ENCODE measurements around the gene KCNG1. TPM values are rescaled to one million over a fixed set of nuclear protein-coding genes. Genes with fewer than 3 reads are reported as not detected.
"Not testable (repeated sequence)": the region's sequence is repeated elsewhere in the genome, so short reads cannot be mapped to it uniquely, and the experiment has no call there.

KCNG1 gene
- total and polyA plus RNA-seq, 2 experiments from 2014 or later, result 8.1 to 26.3 TPM

GRCh38 chr20:51046021-51046985 is 23.4 kb upstream of the KCNG1 start:
- no peaks in the 10 kb centered on the region for H3F3A ChIP-seq (replicated peaks; ENCODE audit: low read depth)
- peaks cover 3% of the 10 kb centered on the region; the same call in 1 of the 3 replicates for H3K9me3 Mint-ChIP-seq
- no peak overlapping the region for H3K27ac Mint-ChIP-seq
- no peak overlapping the region for H3K4me2 ChIP-seq
- H3K79me2 ChIP-seq (replicated peaks; ENCODE audit: insufficient read depth), result no peaks in the 10 kb centered on the region
- H3K4me3 ChIP-seq, result no peak overlapping the region
- H3K36me3 Mint-ChIP-seq (ENCODE audit: low read depth), result no peaks in the 10 kb centered on the region
- no peak overlapping the region for H3K4me3 Mint-ChIP-seq
- H3K27me3 ChIP-seq (ENCODE audit: insufficient read depth), result no peaks in the 10 kb centered on the region
- no peaks in the 10 kb centered on the region for H4K20me1 ChIP-seq (replicated peaks; ENCODE audit: insufficient read depth)
- H3K27me3 Mint-ChIP-seq (ENCODE audit: insufficient read depth, low read depth, poor library complexity), result peaks cover 6% of the 10 kb centered on the region
- H3K4me1 ChIP-seq (ENCODE audit: insufficient read depth), result no peaks in the 10 kb centered on the region
- DNase-seq (ENCODE audit: low spot score), result no peak
- no peak for ATAC-seq
- H3K9me2 ChIP-seq (ENCODE audit: insufficient read depth), result no peaks in the 10 kb centered on the region
- no peak overlapping the region for H3K27ac ChIP-seq (ENCODE audit: low read depth)
- no peak overlapping the region for H2AFZ ChIP-seq
- no peaks in the 10 kb centered on the region for H3K4me1 Mint-ChIP-seq
- H3K36me3 ChIP-seq (ENCODE audit: insufficient read depth), result no peaks in the 10 kb centered on the region
- TF ChIP-seq CTCF (conservative IDR thresholded peaks at IDR 0.05; ENCODE audit: low read depth in 2 of 2) (peak; percentile 20 to 27; a peak in 2 of 4 replicates), JUNB (IDR thresholded peaks at IDR 0.05; ENCODE audit: unreplicated experiment) (no peak)

GRCh38 chr20:51045492-51045891 is 22.6 kb upstream of the KCNG1 start:
- H3K36me3 ChIP-seq (ENCODE audit: insufficient read depth); H2AFZ ChIP-seq; H3K9me2 ChIP-seq (ENCODE audit: insufficient read depth); DNase-seq (ENCODE audit: low spot score); H3K27ac Mint-ChIP-seq; H3K79me2 ChIP-seq (replicated peaks; ENCODE audit: insufficient read depth); H3K4me3 Mint-ChIP-seq; H3K4me3 ChIP-seq; H3K36me3 Mint-ChIP-seq (ENCODE audit: low read depth); H3K27ac ChIP-seq (ENCODE audit: low read depth); H4K20me1 ChIP-seq (replicated peaks; ENCODE audit: insufficient read depth); ATAC-seq; H3F3A ChIP-seq (replicated peaks; ENCODE audit: low read depth); H3K27me3 Mint-ChIP-seq (ENCODE audit: insufficient read depth, low read depth, poor library complexity); H3K4me2 ChIP-seq; H3K27me3 ChIP-seq (ENCODE audit: insufficient read depth); H3K4me1 ChIP-seq (ENCODE audit: insufficient read depth); H3K9me3 Mint-ChIP-seq; H3K4me1 Mint-ChIP-seq: not testable (repeated sequence)

GRCh38 chr20:51044796-51045195 is 21.9 kb upstream of the KCNG1 start:
- H3K4me2 ChIP-seq, result no peak overlapping the region
- no peaks in the 10 kb centered on the region for H3F3A ChIP-seq (replicated peaks; ENCODE audit: low read depth)
- H2AFZ ChIP-seq, result no peak overlapping the region
- Mint-ChIP-seq H3K27ac (no peak overlapping the region), H3K4me1 (no peaks in the 10 kb centered on the region), H3K4me3 (no peak overlapping the region), H3K36me3 (ENCODE audit: low read depth) (no peaks in the 10 kb centered on the region), H3K27me3 (ENCODE audit: insufficient read depth, low read depth, poor library complexity) (peaks cover 4% of the 10 kb centered on the region), H3K9me3 (peaks cover 3% of the 10 kb centered on the region; the same call in 1 of the 3 replicates)
- H3K9me2 ChIP-seq (ENCODE audit: insufficient read depth), result no peaks in the 10 kb centered on the region
- DNase-seq (ENCODE audit: low spot score) (no peak), ATAC-seq (no peak)
- H3K79me2 ChIP-seq (replicated peaks; ENCODE audit: insufficient read depth), result no peaks in the 10 kb centered on the region
- H3K4me1 ChIP-seq (ENCODE audit: insufficient read depth), result no peaks in the 10 kb centered on the region
- H3K27ac ChIP-seq (ENCODE audit: low read depth), result no peak overlapping the region
- H4K20me1 ChIP-seq (replicated peaks; ENCODE audit: insufficient read depth), result no peaks in the 10 kb centered on the region
- no peaks in the 10 kb centered on the region for H3K27me3 ChIP-seq (ENCODE audit: insufficient read depth)
- H3K4me3 ChIP-seq, result no peak overlapping the region
- no peaks in the 10 kb centered on the region for H3K36me3 ChIP-seq (ENCODE audit: insufficient read depth)
- TF ChIP-seq JUNB (IDR thresholded peaks at IDR 0.05; ENCODE audit: unreplicated experiment), result no peak
- TF ChIP-seq REST (IDR thresholded peaks at IDR 0.05; ENCODE audit: unreplicated experiment), result no peak
- no peak for TF ChIP-seq EZH2phosphoT487 (IDR thresholded peaks at IDR 0.05; ENCODE audit: unreplicated experiment)
